ENCODE measurements around the gene CMTM7. TPM values are rescaled to one million over a fixed set of nuclear protein-coding genes. Genes with fewer than 3 reads are reported as not detected.

The CMTM7 gene
- total and polyA plus RNA-seq, 10 of the 15 experiments (the other 5 are each of a cell fraction or from before 2014, with no cell fraction given), result 3.7 to 36.4 (median 14.7) TPM

GRCh38 chr3:32502118-32502945 is 110.7 kb downstream of the CMTM7 start, which contains the start of gene CMTM6 (continued):
- TF ChIP-seq SMARCA5 (IDR thresholded peaks at IDR 0.05) (no peak), JUNB (IDR thresholded peaks at IDR 0.05) (no peak), NFIC (IDR thresholded peaks at IDR 0.05; ENCODE audit: low read depth, low read length) (no peak), POLR2A (IDR thresholded peaks at IDR 0.05; ENCODE audit: low read depth, low read length) (peak; percentile 86), MYC (IDR thresholded peaks at IDR 0.05; ENCODE audit: insufficient read depth, insufficient read length, insufficient replicate concordance, low read length, severe bottlenecking) (no peak), BCL11A (IDR thresholded peaks at IDR 0.05; ENCODE audit: low read depth, low read length) (no peak), ZNF207 (IDR thresholded peaks at IDR 0.05; ENCODE audit: borderline replicate concordance) (no peak), ATF3 (IDR thresholded peaks at IDR 0.05; ENCODE audit: borderline replicate concordance, extremely low read depth, low read depth, low read length) (no peak), MAX (IDR thresholded peaks at IDR 0.05; ENCODE audit: low read depth, low read length) (0 out of 2 replicates have a peak, but pooled peaks have one; percentile 19), ZNF274 (IDR thresholded peaks at IDR 0.05; ENCODE audit: insufficient read depth, insufficient read length) (no peak), MTA2 (IDR thresholded peaks at IDR 0.05; ENCODE audit: low read depth) (no peak), TCF12 (IDR thresholded peaks at IDR 0.05; ENCODE audit: low read depth, low read length) (no peak), SRF (IDR thresholded peaks at IDR 0.05; ENCODE audit: low read depth in 2 of 2, low read length in 2 of 2) (no peak), ZNF217 (IDR thresholded peaks at IDR 0.05) (0 out of 2 replicates have a peak, but pooled peaks have one; percentile 43), RAD51 (IDR thresholded peaks at IDR 0.05) (no peak)
